HG02870 (cell line): ENCODE results near the gene C15orf62.

Source experiments
- ATAC-seq: cut with Tn5 transposase; IDR thresholded peaks from one replicate; pipeline ENCODE4 v1.9.1; 2021; ENCODE audit warnings: mild to moderate bottlenecking, moderate library complexity; ENCODE audit not compliant: unreplicated experiment

Gene C15orf62, protein sequence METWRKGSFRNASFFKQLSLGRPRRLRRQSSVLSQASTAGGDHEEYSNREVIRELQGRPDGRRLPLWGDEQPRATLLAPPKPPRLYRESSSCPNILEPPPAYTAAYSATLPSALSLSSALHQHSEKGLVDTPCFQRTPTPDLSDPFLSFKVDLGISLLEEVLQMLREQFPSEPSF

DNA sequence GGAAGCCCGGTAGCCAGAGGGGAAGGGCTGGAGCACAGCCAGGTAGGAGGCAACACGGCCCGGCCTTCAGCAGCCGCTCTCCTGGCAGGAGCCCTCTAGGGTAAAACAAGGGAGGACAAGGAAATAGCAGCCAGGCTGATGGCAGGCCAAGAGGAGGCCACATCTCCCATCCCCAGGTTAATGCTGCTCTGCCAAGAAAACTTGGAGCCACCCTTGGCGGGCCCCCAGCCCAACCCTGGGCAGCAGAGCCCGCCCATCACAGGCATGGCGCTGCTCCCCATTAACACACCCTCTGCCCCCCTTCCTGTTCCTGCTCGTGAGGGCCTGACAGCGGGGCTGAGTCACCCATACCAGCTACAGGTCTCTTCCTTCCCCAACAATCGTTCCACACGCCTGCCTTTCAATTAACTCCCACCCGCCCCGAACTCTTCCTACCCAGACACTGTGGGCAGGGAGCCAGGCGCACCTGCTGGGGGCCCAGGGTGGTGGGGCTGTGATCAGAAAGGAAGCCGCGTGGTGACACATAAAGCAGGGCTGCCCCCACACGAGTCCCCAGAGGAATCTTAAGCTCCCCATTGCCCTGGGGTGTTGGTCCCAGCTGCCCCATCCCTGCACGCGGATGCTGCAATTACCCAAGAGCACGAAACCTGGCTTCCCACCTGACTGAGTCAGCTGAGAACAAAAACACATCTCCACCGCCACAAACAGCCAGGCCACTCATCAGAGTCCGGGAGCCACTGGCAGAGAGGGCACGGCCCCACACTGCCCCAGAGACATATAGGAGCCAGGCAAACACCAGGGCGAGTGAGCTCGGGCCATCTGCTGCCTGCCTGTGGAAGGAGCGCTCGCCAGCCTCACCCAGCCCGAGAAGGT is at the start of gene C15orf62:
C15orf62 (plus strand) TSS at position 707 of the 873 bp plus-strand sequence. CDS start 516 bp downstream, outside the sequence.
- no peak for ATAC-seq

DNA sequence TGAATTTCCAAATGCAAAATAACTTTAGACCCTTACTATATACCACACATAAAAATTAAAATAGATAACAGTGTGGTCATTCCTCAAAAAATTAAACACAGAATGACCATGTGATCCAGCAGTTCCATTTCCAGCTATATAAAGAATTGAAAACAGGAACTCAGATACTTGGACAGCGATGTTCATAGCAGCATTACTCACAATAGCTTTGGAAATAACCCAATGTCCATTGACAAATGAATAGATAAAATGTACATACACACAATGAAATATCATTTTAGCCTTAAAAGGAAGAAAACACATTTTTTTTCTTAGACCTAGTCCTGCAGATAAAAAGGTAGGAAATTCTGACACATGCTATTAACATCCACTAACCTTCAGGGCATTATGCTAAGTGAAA is 48.1 kb upstream of the C15orf62 start:
- ATAC-seq: no peak

DNA sequence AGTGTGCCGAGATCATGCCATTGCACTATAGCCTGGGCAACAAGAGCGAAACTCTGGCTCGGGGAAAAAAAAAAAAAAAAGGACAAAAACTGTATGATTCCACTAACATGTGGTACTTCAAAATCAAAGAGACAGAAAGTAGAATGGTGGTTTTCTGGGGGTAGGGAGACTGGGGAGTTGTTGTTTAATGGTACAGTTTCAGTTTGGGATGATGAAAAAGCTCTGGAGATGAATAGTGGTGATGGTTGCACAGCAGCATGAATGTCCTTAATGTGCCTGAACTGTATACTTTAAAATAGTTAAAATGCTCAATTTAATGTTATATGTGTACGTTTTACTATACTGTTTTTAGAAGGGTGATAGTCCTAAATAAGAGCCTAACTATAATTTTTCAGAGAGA is 47.4 kb upstream of the C15orf62 start:
- no peak for ATAC-seq

DNA sequence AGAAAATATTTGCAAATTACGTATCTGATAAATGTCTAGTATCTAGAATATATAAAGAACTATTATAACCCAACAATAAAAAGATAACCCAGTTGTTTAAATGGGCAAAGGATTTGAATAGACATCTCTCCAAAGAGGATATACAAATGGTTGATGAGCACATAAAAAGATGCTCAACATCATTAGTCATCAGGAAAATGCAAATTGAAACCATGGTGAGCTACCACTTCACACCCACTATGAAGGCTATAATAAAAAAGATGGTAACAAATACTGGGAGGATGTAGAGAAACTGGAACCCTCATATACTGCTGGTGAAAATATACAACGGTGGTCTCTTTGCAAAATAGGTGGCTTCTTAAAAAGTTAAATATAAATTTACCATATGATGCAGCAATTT is 46.8 kb upstream of the C15orf62 start:
- ATAC-seq: no peak

DNA sequence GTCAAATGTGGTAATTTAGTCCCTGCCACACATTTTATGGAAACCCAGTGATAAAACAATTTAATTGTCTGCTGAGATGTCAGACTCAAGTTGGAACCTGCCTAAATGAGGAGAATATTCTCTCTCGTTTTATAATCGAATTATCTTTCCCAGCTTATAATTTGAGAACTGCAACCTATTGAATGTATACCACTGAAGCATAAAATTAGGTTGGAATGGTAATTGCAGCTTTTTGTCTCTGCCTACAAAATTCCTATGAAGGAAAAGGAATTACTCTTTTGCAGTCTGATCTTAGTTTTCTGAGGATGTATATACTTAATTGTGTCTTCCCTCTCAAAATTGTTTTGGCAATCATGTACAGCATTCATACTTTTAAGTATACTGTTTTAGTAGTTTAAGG is 45.9 kb upstream of the C15orf62 start:
- no peak for ATAC-seq

DNA sequence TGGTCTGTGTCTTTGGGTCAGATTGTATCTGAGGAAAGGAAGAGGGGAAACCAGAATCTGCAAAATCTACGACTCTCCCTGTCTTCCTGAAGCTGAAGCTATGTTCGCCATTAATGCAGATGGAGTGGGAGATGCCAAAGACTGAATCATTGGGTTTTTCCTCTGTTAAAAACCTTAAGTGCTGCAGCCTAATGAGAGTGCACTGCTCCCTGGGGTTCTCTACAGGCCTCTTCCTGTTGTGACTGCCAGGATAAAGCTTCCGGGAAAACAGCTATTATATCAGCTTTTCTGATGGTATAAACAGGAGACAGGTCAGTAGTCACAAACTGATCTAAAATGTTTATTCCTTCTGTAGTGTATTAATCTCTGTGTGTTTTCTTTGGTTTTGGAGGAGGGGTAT is 38.7 kb upstream of the C15orf62 start:
- ATAC-seq: no peak

DNA sequence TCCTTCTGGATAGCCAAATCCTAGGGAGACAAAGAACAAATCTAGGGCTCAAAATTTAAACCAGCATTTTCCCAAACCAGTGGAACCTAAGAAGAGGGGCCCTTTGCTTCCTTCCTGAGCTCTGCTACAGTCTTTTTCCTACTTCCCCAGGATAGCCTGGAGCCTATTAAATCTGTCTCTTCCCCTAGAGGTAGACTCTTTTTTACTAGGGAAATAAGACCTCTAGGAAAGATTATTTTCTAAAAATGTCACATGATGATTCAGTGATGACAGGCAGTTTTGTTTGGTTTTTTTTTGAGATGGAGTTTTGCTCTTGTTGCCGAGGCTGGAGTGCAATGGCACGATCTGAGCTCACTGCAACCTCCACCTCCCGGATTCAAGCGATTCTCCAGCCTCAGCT is 33.2 kb upstream of the C15orf62 start:
- ATAC-seq: no peak

DNA sequence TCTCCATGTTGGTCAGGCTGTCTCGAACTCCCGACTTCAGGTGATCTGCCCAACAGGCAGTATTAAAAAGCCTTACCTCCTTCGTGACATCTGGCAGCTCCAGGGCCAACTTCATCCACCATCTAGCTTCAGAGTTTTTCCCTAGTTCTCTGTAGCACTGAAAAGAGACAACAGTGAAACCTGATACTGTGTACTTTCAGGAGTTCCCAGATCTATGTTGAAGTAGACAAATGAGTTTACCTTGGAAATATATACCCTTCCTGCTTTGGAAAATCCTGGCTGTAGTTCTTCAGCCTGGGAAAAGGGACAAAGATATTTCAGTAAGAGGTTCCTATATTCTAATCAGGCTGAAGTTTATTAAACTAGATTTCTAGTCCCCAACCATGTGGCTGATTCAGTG is 32.7 kb upstream of the C15orf62 start:
- no peak for ATAC-seq

DNA sequence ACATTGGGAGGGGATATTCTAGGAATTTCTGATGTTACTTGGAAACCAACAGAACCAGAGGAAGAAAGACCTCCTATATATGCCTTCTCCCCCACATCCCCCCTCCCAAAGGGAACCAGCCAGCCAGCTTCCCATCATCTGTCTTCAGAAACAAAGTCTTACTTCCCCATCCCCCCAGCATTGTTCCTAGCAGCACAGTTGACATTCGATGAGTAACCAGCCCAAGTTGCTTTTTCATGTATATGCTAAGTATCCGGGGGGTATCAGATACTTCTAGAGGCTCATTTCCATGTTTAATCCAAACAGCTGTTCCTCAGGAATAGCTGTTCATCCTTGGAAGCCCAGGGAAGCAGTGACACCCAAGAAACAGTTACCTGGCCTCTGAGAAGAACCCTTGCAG is 30.7 kb upstream of the C15orf62 start:
- ATAC-seq: no peak

DNA sequence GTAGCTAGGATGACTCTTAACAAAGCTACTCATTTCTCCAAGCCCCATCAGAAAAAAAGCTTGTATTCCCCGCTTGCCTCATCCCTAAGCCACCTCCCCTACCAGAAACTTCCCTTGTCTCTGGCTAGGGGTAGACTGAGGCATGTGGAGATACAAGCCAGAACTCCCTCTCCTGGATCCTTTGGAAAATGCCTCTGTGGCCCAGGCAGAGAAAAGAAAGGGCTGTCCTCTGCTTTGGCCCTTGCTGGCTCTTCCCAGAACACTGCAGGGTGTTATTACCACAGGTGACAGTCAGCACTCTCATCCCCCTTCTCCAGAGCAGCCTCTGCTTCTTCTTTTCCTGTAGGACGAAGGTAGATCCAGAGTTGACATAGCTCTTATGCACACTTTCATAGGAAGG is 29.9 kb upstream of the C15orf62 start:
- no peak for ATAC-seq

DNA sequence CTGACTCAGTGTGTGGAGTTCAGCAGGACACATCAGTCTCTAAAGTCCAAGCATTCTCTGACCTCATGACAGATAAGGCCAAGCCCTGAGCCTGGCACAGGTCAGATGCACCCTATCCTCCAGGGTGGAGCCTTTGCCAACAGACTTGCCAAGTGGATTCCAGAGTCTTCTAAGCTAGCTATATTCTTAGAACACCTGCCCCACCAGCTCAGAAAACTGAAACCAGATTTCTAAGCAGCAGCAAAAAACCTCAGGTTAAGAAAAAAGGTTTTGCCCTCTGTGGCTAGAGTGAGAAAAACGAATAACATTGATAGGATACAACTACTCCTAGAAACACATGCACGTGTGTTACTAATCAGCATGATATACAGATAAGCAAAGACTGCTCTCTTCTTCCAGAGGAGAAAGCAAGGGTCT is 26.3 kb upstream of the C15orf62 start:
- no peak for ATAC-seq

DNA sequence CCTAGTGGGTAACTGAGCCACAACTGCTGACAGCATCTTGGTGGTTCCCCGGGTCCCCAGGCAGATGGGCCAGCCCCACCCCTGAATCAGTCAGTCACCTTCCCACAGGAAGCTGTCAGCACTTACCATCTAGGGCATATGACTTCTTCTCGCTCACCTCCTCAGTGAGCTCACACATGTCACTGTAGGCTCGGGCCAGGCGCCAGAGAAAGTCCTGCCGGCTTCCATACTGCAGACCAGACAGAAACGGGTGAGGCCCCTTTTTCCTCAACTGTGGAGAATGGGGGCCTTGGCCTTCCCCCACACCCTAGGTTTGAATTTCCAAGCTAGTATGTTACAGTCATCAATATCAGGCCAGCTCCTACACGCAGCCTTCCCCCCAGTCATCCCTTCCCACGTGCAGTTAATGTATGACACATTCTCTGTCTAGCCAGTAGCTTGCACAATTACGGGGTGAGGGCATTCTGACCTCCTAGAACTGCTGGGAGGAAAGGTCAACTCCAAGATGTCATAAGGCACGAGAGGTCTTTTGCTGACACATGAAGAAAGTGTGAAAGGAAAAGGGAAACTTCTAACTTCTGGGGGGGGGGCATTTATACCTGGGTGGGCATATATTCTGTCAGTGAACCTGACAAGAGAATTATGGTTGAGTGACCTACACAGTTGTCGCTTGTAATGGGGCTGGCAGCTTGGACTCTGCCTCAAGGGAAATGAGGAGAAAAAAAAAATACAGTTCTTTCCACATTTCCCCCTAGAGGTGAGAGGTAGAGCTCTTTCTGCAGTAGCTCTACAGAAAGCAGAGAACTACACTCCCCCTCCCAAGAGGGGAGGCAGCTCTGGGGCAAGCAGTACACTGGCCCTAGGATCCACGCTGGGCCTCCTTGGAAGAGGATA is 25.6 kb upstream of the C15orf62 start:
- no peak for ATAC-seq

DNA sequence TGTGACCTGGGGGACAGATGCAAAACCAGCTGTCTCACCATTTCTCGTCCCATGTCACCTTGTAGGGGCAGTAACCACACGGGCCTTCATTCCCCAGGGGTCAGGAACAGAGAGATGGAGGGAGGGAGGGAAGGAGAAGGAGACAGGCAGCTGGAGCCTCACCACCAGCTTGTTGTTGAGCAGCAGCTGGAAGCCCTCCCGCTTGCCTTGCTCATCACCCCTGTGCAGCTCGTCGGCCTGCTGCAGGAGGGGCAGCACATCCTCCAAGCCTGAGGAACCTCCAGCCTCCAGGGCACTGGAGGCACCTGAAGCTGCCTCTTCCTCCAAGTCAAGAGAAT is 25.0 kb upstream of the C15orf62 start:
- ATAC-seq: no peak

DNA sequence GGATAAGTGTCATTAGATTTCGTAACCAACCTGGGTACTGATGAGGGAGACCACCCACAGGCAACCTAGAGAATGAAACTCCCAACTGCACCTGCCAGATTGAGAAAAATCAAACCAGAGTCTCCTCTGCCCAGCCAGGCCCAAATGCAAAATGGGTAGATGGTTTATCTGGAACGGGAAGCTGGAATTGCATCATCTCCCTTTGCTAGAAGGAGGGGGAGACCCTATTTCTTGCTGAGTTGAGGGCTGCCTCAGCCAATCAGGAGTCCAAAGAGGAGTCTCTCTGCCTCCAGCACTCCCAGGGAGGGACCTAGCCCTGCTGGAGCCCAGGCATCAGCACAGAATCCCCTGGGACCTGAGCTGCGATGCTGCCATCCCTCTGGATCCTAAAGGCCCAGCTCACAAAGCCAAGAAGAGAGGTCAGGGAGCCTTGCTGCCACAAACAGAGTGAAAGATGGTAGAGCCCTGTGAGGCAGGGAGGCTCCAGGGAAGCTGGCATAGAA is 22.8 kb upstream of the C15orf62 start:
- no peak for ATAC-seq

DNA sequence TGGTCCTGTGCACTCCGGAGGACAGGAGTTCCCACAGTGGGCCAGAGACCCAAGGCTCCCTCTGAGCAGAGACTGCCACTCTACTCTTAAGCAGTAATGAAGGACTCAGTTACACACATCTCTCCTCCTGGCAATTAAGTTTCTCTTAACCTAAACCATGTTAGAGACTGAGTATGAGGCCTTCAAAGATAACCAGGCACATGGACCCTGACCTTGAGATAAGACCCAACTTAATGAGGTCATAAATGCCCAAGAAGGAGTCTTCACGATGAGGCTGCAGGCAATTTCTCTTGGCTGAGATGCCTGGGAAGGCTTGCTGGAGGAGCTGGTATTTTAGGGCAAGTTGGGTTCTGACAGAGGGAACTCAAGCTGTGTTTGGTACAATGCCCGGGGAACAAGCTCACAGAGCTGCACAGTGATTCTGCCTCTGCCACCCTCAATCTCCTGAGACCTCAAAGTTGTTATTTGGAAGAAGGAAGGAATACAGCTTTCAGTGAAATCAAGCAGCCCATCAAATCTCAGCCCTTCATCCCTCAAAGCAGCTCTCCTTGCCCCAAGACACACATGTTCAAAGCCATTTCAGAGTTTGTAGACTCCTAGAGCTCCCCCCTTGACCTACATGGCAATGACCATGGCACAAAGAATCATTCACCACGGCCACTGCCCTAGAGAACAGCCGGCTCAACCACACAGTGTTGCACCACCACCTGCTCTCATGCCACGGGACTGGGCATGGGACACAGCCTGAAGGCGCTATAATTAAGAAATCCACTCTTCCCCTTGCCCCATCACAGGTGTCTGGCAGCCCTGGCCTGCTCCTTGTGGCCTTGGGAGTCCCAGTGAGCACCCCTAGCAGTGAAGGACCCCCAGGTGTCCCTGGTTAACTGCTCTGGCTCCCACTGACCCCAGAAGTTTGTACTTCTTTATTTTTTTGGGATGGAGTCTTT is 21.8 kb upstream of the C15orf62 start:
- ATAC-seq: no peak

DNA sequence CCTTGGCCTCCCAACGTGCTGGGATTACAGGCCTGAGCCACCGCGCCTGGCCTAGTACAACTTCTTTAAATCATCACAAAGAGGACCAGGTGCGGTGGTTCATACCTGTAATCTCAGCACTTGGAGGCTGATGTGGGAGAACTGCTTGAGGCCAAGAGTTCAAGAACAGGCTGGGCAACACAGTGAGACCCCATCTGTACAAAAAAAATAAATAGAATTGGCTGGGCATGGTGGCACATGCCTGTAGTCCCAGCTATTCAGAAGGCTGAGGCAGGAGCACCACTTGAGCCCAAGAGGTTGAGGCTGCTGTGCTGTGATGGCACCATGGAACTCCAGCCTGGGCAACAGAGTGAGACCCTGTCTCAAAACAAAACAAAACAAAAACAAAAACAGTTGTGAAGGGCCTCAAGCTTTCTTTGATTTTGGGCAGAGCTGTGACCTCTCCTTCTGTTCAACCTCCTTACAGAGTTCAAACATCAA is 20.6 kb upstream of the C15orf62 start:
- ATAC-seq: no peak

DNA sequence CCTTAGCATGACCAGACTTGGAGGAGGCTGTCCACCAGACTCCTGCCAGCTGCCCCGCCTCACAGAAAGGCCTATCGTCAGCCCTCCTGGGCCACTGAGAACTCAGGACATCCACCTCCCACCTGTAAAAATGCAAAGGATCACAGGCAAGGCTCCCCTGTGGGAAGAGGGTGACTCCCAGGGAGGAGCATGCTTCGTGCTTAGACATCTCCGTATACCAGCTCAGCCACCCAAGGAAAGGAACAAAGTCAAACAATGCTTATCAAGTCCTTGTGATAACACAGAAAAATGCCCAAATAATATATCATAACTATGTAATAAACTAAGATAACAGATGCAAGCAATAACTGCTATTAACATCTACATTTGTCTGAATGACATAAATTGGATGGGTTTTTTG is 18.9 kb upstream of the C15orf62 start:
- ATAC-seq: no peak

DNA sequence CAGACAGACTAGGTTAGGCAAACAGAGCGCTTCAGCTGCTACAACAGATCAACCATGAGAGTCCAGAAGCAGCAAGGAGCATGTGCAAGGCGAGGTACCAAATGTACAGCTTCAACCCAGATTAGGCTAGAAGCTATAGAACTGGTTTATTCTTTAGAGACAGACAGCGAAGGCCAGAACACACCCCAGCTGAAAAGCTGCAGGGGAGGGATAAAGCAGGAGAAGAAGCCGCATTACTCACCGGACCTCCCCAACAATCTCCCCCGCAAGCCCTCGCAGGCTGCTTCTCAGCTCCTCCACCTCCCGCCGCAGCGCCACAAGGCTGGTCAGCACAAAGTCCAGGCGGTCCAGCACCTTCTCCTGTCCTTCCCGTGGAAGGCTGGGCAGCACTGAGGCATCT is 18.0 kb upstream of the C15orf62 start:
- no peak for ATAC-seq

DNA sequence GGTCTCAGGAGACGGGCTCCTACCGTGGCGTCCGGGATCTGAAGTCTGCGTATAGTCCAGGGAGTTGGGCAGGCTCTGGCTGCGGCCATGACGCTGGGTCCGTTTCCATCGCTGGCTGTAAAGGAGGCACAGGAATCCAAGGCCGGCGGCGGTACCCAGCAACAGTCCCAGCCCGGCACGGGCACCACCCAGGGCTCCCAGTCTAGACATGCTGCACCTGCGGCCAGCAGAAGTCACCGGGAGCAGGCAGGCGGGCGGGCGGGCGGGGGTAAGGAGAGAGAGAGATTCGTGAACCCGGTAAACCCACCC is 15.3 kb upstream of the C15orf62 start:
- no peak for ATAC-seq
